Liver (tissue), 9 donors: ENCODE results near the gene MCCD1. TPM values are rescaled to one million over a fixed set of nuclear protein-coding genes. Genes with fewer than 3 reads are reported as not detected.
"Not testable (repeated sequence)": the region's sequence is repeated elsewhere in the genome, so short reads cannot be mapped to it uniquely, and the experiment has no call there.

Source experiments
- DNase-seq: peaks from one replicate; pipeline ENCODE4 v3.0.0-alpha.2; 2017; ENCODE audit warnings: low spot score
- H3K27ac ChIP-seq, 2 donors: one replicate each; pipeline ENCODE4 v1.7.0; 2013; ENCODE audit warnings: inconsistent platforms in 2 of 2, low read length in 2 of 2, control low read depth in 1 of 2, low read depth in 1 of 2, mild to moderate bottlenecking in 1 of 2
- H3K27me3 ChIP-seq, 4 donors: one replicate each; pipeline versions ENCODE4 v1.6.1 to v1.7.0; 2013; ENCODE audit warnings: low read length in 3 of 4, inconsistent platforms in 1 of 4, mild to moderate bottlenecking in 1 of 4, moderate library complexity in 1 of 4; ENCODE audit not compliant: control insufficient read depth in 4 of 4, insufficient read depth in 4 of 4
- H3K36me3 ChIP-seq, 4 donors: one replicate each; pipeline versions ENCODE4 v1.6.1 to v1.7.0; 2013; ENCODE audit warnings: low read length in 3 of 4, mild to moderate bottlenecking in 3 of 4, low read depth in 1 of 4, moderate library complexity in 1 of 4; ENCODE audit not compliant: control insufficient read depth in 4 of 4, insufficient read depth in 3 of 4
- H3K4me1 ChIP-seq, 4 donors: one replicate each; pipeline versions ENCODE4 v1.6.1 to v1.7.0; 2013; ENCODE audit warnings: low read length in 3 of 4, mild to moderate bottlenecking in 3 of 4, moderate library complexity in 1 of 4; ENCODE audit not compliant: control insufficient read depth in 4 of 4, insufficient read depth in 4 of 4
- H3K4me3 ChIP-seq, 3 donors: one replicate each; pipeline versions ENCODE4 v1.6.1 to v1.7.0; 2013; ENCODE audit warnings: low read length in 3 of 3, control low read depth in 1 of 3, low read depth in 1 of 3, mild to moderate bottlenecking in 1 of 3
- H3K9ac ChIP-seq, 2 donors: one replicate each; pipeline ENCODE4 v1.7.0; 2013; ENCODE audit warnings: low read length in 2 of 2, mild to moderate bottlenecking in 2 of 2, moderate library complexity in 2 of 2, control low read depth in 1 of 2, low read depth in 1 of 2
- H3K9me3 ChIP-seq, 4 donors: one replicate each; pipeline versions ENCODE4 v1.6.1 to v1.7.0; 2013; ENCODE audit warnings: low read length in 3 of 4; ENCODE audit not compliant: control insufficient read depth in 4 of 4
- FOXA1 ChIP-seq: IDR thresholded peaks from 2 replicates; pipeline ENCODE4 v1.6.1; 2016; ENCODE audit warnings: antibody characterized with exemption
- FOXA2 ChIP-seq: IDR thresholded peaks from 2 replicates; pipeline ENCODE4 v1.6.1; 2016; ENCODE audit warnings: antibody characterized with exemption
- GABPA ChIP-seq, 2 donors: IDR thresholded peaks in 1 of 2; conservative IDR thresholded peaks in 1 of 2; 2 replicates each; pipeline ENCODE4 v1.6.1; 2016; ENCODE audit warnings: antibody characterized with exemption in 2 of 2, mild to moderate bottlenecking in 1 of 2, moderate library complexity in 1 of 2
- HNF4A ChIP-seq, 2 donors: conservative IDR thresholded peaks; 2 replicates each; pipeline ENCODE4 v1.6.1; 2016; ENCODE audit warnings: antibody characterized with exemption in 2 of 2, mild to moderate bottlenecking in 2 of 2
- HNF4G ChIP-seq: IDR thresholded peaks from 2 replicates; pipeline ENCODE4 v1.6.1; 2016; ENCODE audit warnings: antibody characterized with exemption
- JUND ChIP-seq, 2 donors: IDR thresholded peaks; 2 replicates each; pipeline ENCODE4 v1.6.1; 2016; ENCODE audit warnings: antibody characterized with exemption in 2 of 2
- RAD21 ChIP-seq, 2 donors: IDR thresholded peaks; 2 replicates each; pipeline ENCODE4 v1.6.1; 2016; ENCODE audit warnings: antibody characterized with exemption in 2 of 2, mild to moderate bottlenecking in 2 of 2
- SP1 ChIP-seq: IDR thresholded peaks from 2 replicates; pipeline ENCODE4 v1.6.1; 2018; ENCODE audit warnings: antibody characterized with exemption, mild to moderate bottlenecking
- YY1 ChIP-seq: IDR thresholded peaks from 2 replicates; pipeline ENCODE4 v1.6.1; 2016; ENCODE audit warnings: antibody characterized with exemption, mild to moderate bottlenecking
- WGBS: extraction: QIAGEN DNeasy Blood & Tissue Kit; methylation state at CpG from one replicate; pipeline ENCODE4 v1.1.7; 2013; 5-methylcytosine and 5-hydroxymethylcytosine counted together
- polyA plus RNA-seq, 2 donors: library from polyadenylated mRNA; stranded (reverse) in 1 of 2; unstranded in 1 of 2; fragments of 200-250 nt in 1 of 2; fragments of >200 nt in 1 of 2; fragmentation: Nextera tagmentation in 1 of 2; extraction: Ambion mirVana in 1 of 2; gene quantifications; one replicate each; pipeline versions ENCODE4 v1.2.1 to v1.2.3, GENCODE V29; 2013 to 2015
- total RNA-seq, 2 donors: library from RNA; depleted of rRNA; stranded (reverse); fragments of >200 nt; gene quantifications; one replicate each; pipeline ENCODE4 v1.2.3, GENCODE V29; 2014
- TF ChIP-seq, protein P1 (sequence below): IDR thresholded peaks from 2 replicates; pipeline ENCODE4 v1.6.1; 2016; ENCODE audit warnings: antibody characterized with exemption, mild to moderate bottlenecking
- TF ChIP-seq, protein P2 (sequence below): fragments of 150-350 bp; IDR thresholded peaks from 2 replicates; pipeline ENCODE4 v1.5.1; 2017; ENCODE audit warnings: improper control_type of control experiment, low read depth, low read length; ENCODE audit not compliant: missing input control
- TF ChIP-seq, protein P3 (sequence below): IDR thresholded peaks from 2 replicates; pipeline ENCODE4 v1.6.1; 2016; ENCODE audit warnings: antibody characterized with exemption
- donor health status: healthy.
- donor health status: healthy.
- donor health status: healthy.
- donor health status: healthy.
- donor health status: healthy.

MCCD1 gene
- total and polyA plus RNA-seq, 4 donors = 0.56 TPM; not detected in 3

DNA sequence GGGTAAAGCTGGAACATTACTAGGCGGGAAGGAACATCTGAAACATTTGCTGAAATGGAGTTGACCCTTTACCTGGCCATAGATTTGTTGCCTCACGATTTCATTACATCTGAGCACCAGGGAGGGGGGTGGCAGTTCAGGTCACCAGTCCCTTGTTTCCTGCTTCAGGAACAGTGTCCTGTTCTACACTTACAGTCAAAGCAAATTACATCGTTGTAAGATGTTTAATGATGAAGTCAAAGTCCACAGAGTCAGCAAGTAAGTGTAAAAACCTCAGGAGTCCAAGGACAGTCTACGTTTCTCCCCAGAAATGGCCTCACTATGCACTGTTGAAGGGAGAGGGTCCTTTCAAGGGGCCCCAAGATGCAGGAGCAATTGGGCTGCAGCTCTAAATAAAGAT, 39.7 kb upstream of the MCCD1 start (continued):
- no peak for TF ChIP-seq GABPA (IDR thresholded peaks at IDR 0.05 in 1 of 2, conservative IDR thresholded peaks at IDR 0.05 in 1 of 2)
- TF ChIP-seq SP1 = no peak
- no peak for TF ChIP-seq RAD21 (IDR thresholded peaks at IDR 0.05)

- DNase-seq = no peak
- H3K27ac ChIP-seq = no peak overlapping the region
- no peak overlapping the region for H3K9ac ChIP-seq
- 61% methylated on average over 16 of the region's 16 CpGs for WGBS
- H3K27me3 ChIP-seq = no peaks in the 10 kb centered on the region
- TF ChIP-seq HNF4A (conservative IDR thresholded peaks at IDR 0.05) = no peak
- no peak for TF ChIP-seq HNF4G
- no peak for TF ChIP-seq FOXA2
- TF ChIP-seq GABPA (IDR thresholded peaks at IDR 0.05 in 1 of 2, conservative IDR thresholded peaks at IDR 0.05 in 1 of 2) = no peak
- TF ChIP-seq, protein P1, sequence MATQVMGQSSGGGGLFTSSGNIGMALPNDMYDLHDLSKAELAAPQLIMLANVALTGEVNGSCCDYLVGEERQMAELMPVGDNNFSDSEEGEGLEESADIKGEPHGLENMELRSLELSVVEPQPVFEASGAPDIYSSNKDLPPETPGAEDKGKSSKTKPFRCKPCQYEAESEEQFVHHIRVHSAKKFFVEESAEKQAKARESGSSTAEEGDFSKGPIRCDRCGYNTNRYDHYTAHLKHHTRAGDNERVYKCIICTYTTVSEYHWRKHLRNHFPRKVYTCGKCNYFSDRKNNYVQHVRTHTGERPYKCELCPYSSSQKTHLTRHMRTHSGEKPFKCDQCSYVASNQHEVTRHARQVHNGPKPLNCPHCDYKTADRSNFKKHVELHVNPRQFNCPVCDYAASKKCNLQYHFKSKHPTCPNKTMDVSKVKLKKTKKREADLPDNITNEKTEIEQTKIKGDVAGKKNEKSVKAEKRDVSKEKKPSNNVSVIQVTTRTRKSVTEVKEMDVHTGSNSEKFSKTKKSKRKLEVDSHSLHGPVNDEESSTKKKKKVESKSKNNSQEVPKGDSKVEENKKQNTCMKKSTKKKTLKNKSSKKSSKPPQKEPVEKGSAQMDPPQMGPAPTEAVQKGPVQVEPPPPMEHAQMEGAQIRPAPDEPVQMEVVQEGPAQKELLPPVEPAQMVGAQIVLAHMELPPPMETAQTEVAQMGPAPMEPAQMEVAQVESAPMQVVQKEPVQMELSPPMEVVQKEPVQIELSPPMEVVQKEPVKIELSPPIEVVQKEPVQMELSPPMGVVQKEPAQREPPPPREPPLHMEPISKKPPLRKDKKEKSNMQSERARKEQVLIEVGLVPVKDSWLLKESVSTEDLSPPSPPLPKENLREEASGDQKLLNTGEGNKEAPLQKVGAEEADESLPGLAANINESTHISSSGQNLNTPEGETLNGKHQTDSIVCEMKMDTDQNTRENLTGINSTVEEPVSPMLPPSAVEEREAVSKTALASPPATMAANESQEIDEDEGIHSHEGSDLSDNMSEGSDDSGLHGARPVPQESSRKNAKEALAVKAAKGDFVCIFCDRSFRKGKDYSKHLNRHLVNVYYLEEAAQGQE = no peak
- TF ChIP-seq RAD21 (IDR thresholded peaks at IDR 0.05) = no peak
- TF ChIP-seq, protein P2, sequence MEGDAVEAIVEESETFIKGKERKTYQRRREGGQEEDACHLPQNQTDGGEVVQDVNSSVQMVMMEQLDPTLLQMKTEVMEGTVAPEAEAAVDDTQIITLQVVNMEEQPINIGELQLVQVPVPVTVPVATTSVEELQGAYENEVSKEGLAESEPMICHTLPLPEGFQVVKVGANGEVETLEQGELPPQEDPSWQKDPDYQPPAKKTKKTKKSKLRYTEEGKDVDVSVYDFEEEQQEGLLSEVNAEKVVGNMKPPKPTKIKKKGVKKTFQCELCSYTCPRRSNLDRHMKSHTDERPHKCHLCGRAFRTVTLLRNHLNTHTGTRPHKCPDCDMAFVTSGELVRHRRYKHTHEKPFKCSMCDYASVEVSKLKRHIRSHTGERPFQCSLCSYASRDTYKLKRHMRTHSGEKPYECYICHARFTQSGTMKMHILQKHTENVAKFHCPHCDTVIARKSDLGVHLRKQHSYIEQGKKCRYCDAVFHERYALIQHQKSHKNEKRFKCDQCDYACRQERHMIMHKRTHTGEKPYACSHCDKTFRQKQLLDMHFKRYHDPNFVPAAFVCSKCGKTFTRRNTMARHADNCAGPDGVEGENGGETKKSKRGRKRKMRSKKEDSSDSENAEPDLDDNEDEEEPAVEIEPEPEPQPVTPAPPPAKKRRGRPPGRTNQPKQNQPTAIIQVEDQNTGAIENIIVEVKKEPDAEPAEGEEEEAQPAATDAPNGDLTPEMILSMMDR = no peak
- TF ChIP-seq, protein P3, sequence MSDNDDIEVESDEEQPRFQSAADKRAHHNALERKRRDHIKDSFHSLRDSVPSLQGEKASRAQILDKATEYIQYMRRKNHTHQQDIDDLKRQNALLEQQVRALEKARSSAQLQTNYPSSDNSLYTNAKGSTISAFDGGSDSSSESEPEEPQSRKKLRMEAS = no peak
- no peak for TF ChIP-seq JUND (IDR thresholded peaks at IDR 0.05)
- no peak for TF ChIP-seq YY1
- no peak for TF ChIP-seq FOXA1
- no peaks in the 10 kb centered on the region for H3K36me3 ChIP-seq
- no peak overlapping the region for H3K4me3 ChIP-seq
- H3K9me3 ChIP-seq = no peaks in the 10 kb centered on the region
- H3K4me1 ChIP-seq = peaks cover 0 to 3% (median 1%) of the 10 kb centered on the region in 4 donors
Observed at GRCh38 chr6:31490115-31490873, 38.5 kb upstream of the MCCD1 start.

GRCh38 chr6:31493550-31493874, 35.2 kb upstream of the MCCD1 start:
- not testable (repeated sequence) for H3K9me3 ChIP-seq, H3K27ac ChIP-seq, H3K9ac ChIP-seq, H3K4me3 ChIP-seq, H3K36me3 ChIP-seq, DNase-seq, H3K27me3 ChIP-seq
- H3K4me1 ChIP-seq = peaks cover 4 to 16% (median 7%) of the 10 kb centered on the region in 4 donors
- 3% methylated on average over 2 of the region's 2 CpGs for WGBS
